WTC11 (cell line): ENCODE measurements around the gene SHANK1. TPM values are rescaled to one million over a fixed set of nuclear protein-coding genes. Genes with fewer than 3 reads are reported as not detected.

Source experiments
- ATAC-seq: fragments of 200-7000 bp; cut with Tn5 transposase; 2 replicates; pipeline ENCODE4 v1.10.0; 2021; ENCODE audit warnings: mild to moderate bottlenecking, moderate library complexity
- CTCF ChIA-PET: fragments of 300-600 bp; sonication (Branson Sonifier 250); formaldehyde crosslinking; loops from one replicate; lab custom pipeline; 2021; ENCODE audit warnings: antibody characterized with exemption; lab: Charles Lee
- POLR2A ChIA-PET: fragments of 350-600 bp; sonication (Branson Sonifier 250); formaldehyde crosslinking; loops from one replicate; lab custom pipeline; 2021; ENCODE audit warnings: antibody characterized with exemption; lab: Charles Lee
- DNase-seq: peaks from one replicate; pipeline ENCODE4 v3.0.0; 2021; ENCODE audit warnings: low spot score
- H3K27ac Mint-ChIP-seq: 2 replicates; pipeline ENCODE4 v1.8.0; 2021; ENCODE audit warnings: mixed read lengths
- H3K27me3 Mint-ChIP-seq: 2 replicates; pipeline ENCODE4 v1.8.0; 2021; ENCODE audit warnings: low read depth, mild to moderate bottlenecking, moderate library complexity, mixed read lengths
- H3K36me3 Mint-ChIP-seq: 2 replicates; pipeline ENCODE4 v1.8.0; 2021; ENCODE audit warnings: mixed read lengths
- H3K4me1 Mint-ChIP-seq: 2 replicates; pipeline ENCODE4 v1.8.0; 2022; ENCODE audit warnings: mixed read lengths
- H3K4me3 Mint-ChIP-seq: 2 replicates; pipeline ENCODE4 v1.8.0; 2021; ENCODE audit warnings: mild to moderate bottlenecking, moderate library complexity, mixed read lengths
- H3K9me3 Mint-ChIP-seq: 2 replicates; pipeline ENCODE4 v1.8.0; 2021; ENCODE audit warnings: mixed read lengths
- CREM ChIP-seq: sonication (generic); formaldehyde crosslinking; IDR thresholded peaks from 2 replicates; pipeline ENCODE4 v1.8.1; 2022; ENCODE audit warnings: mild to moderate bottlenecking, missing genetic modification reagents, moderate library complexity
- ETV6 ChIP-seq: sonication (generic); formaldehyde crosslinking; IDR thresholded peaks from 2 replicates; pipeline ENCODE4 v1.8.1; 2022; ENCODE audit warnings: mild to moderate bottlenecking, missing genetic modification reagents
- FOXP1 ChIP-seq: sonication (generic); formaldehyde crosslinking; IDR thresholded peaks from 2 replicates; pipeline ENCODE4 v1.8.0; 2022; ENCODE audit warnings: missing genetic modification reagents, mild to moderate bottlenecking, moderate library complexity, borderline replicate concordance
- GRHL2 ChIP-seq: fragments of 250-450 bp; sonication (Bioruptor Pico); IDR thresholded peaks from 2 replicates; pipeline ENCODE4 v1.8.0; 2022; ENCODE audit warnings: mild to moderate bottlenecking, moderate library complexity; ENCODE audit not compliant: insufficient replicate concordance, severe bottlenecking
- GTF2I ChIP-seq: fragments of 250-450 bp; sonication (Bioruptor Pico); conservative IDR thresholded peaks from 2 replicates; pipeline ENCODE4 v1.4.0; 2021; ENCODE audit warnings: mild to moderate bottlenecking
- IRF2 ChIP-seq: sonication (generic); formaldehyde crosslinking; IDR thresholded peaks from 2 replicates; pipeline ENCODE4 v1.8.0; 2022; ENCODE audit warnings: low read depth, missing genetic modification reagents, borderline replicate concordance
- NR1H2 ChIP-seq: sonication (generic); formaldehyde crosslinking; IDR thresholded peaks from 2 replicates; pipeline ENCODE4 v1.9.0; 2021; ENCODE audit warnings: mild to moderate bottlenecking, moderate library complexity, missing genetic modification reagents
- NR3C1 ChIP-seq: sonication (generic); formaldehyde crosslinking; conservative IDR thresholded peaks from 2 replicates; pipeline ENCODE4 v1.8.1; 2023; ENCODE audit warnings: low read depth, mild to moderate bottlenecking, missing genetic modification reagents
- PRRX2 ChIP-seq: fragments of 250-450 bp; sonication (Bioruptor Pico); IDR thresholded peaks from 2 replicates; pipeline ENCODE4 v1.8.0; 2021; ENCODE audit warnings: mild to moderate bottlenecking
- RELA ChIP-seq: sonication (generic); formaldehyde crosslinking; IDR thresholded peaks from 2 replicates; pipeline ENCODE4 v1.8.1; 2022; ENCODE audit warnings: missing genetic modification reagents, mild to moderate bottlenecking, borderline replicate concordance
- TEAD4 ChIP-seq: sonication (generic); formaldehyde crosslinking; IDR thresholded peaks from 2 replicates; pipeline ENCODE4 v1.8.0; 2022; ENCODE audit warnings: mild to moderate bottlenecking, missing genetic modification reagents
- ZNF138 ChIP-seq: sonication (generic); formaldehyde crosslinking; conservative IDR thresholded peaks from 2 replicates; pipeline ENCODE4 v1.8.1; 2022; ENCODE audit warnings: mild to moderate bottlenecking, moderate library complexity, missing genetic modification reagents
- ZNF219 ChIP-seq: sonication (generic); formaldehyde crosslinking; IDR thresholded peaks from 2 replicates; pipeline ENCODE4 v1.8.0; 2023; ENCODE audit warnings: missing genetic modification reagents, mild to moderate bottlenecking, borderline replicate concordance
- ZNF263 ChIP-seq: sonication (generic); formaldehyde crosslinking; IDR thresholded peaks from 2 replicates; pipeline ENCODE4 v1.8.1; 2022; ENCODE audit warnings: low read depth, mild to moderate bottlenecking, moderate library complexity, missing genetic modification reagents
- ZNF671 ChIP-seq: fragments of 250-450 bp; sonication (Bioruptor Pico); IDR thresholded peaks from 2 replicates; pipeline ENCODE4 v1.8.0; 2021; ENCODE audit warnings: mild to moderate bottlenecking
- total RNA-seq: library from RNA; stranded (reverse); gene quantifications from 3 replicates; pipeline ENCODE4 v1.2.3, GENCODE V29; 2021
- TF ChIP-seq, protein P1 (sequence below): fragments of 250-450 bp; sonication (Bioruptor Pico); IDR thresholded peaks from 2 replicates; pipeline ENCODE4 v2.1.2; 2022; ENCODE audit warnings: mild to moderate bottlenecking, moderate library complexity
- TF ChIP-seq, protein P2 (sequence below): fragments of 250-450 bp; sonication (Bioruptor Pico); IDR thresholded peaks from 2 replicates; pipeline ENCODE4 v1.9.0; 2021; ENCODE audit warnings: mild to moderate bottlenecking
- TF ChIP-seq, protein P3 (sequence below): sonication (generic); formaldehyde crosslinking; IDR thresholded peaks from 2 replicates; pipeline ENCODE4 v1.8.0; 2022; ENCODE audit warnings: mild to moderate bottlenecking, missing genetic modification reagents
- TF ChIP-seq, protein P4 (sequence below): sonication (generic); formaldehyde crosslinking; IDR thresholded peaks from 2 replicates; pipeline ENCODE4 v1.8.1; 2023; ENCODE audit warnings: mild to moderate bottlenecking, missing genetic modification reagents, moderate library complexity
- TF ChIP-seq, protein P5 (sequence below): fragments of 200-600 bp; IDR thresholded peaks from 2 replicates; pipeline ENCODE4 v1.8.0; 2022; ENCODE audit warnings: antibody characterized with exemption
- TF ChIP-seq, protein P6 (sequence below): sonication (generic); formaldehyde crosslinking; IDR thresholded peaks from 2 replicates; pipeline ENCODE4 v1.8.1; 2022; ENCODE audit warnings: mild to moderate bottlenecking, missing genetic modification reagents, moderate library complexity, borderline replicate concordance
- TF ChIP-seq, protein P7 (sequence below): sonication (generic); formaldehyde crosslinking; IDR thresholded peaks from 2 replicates; pipeline ENCODE4 v1.8.0; 2022; ENCODE audit warnings: mild to moderate bottlenecking, missing genetic modification reagents

Gene SHANK1
- total RNA-seq, 1 experiment from 2014 or later, result 8.7 TPM

DNA sequence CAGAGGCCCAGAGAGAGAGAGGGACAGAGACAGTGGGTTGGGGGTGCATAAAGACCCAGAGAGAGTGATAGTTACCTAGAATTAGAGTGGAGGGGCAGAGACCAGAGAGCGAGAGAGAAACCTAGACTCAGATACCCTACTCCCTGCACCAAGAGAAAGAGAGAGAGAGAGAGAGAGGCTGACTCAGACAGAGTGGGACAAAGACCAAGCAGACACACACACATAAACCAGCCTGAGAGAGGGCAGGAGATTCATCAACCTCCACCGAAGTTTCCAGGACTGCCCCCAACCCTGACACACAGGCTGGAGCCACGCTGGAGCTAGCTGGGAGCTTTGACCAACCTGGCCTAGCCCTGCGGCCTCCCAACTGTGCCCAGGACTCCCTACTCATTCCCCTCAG lies 92.8 kb downstream of the SHANK1 start:
- peaks cover 2% of the 10 kb centered on the region; the same call in 1 of the 2 replicates for H3K27me3 Mint-ChIP-seq
- no peaks in the 10 kb centered on the region for H3K9me3 Mint-ChIP-seq
- DNase-seq (no peak), ATAC-seq (no peak)
- no peaks in the 10 kb centered on the region for H3K4me1 Mint-ChIP-seq
- no peak overlapping the region for H3K27ac Mint-ChIP-seq
- H3K36me3 Mint-ChIP-seq, result no peaks in the 10 kb centered on the region
- ChIA-PET CTCF (interaction anchor here (0.5 to 1.3 kb wide), 2 partner anchors 21 to 157 kb away, joined by 3 to 6 read pairs; no protein-coding TSS in a partner anchor), POLR2A (no interaction called here)
- TF ChIP-seq PRRX2 (CRISPR knock-in tag), result no peak
- no peak for TF ChIP-seq ETV6 (CRISPR knock-in tag)
- TF ChIP-seq, protein P1, sequence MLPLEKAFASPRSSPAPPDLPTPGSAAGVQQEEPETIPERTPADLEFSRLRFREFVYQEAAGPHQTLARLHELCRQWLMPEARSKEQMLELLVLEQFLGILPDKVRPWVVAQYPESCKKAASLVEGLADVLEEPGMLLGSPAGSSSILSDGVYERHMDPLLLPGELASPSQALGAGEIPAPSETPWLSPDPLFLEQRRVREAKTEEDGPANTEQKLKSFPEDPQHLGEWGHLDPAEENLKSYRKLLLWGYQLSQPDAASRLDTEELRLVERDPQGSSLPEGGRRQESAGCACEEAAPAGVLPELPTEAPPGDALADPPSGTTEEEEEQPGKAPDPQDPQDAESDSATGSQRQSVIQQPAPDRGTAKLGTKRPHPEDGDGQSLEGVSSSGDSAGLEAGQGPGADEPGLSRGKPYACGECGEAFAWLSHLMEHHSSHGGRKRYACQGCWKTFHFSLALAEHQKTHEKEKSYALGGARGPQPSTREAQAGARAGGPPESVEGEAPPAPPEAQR, result no peak
- TF ChIP-seq ZNF138 (CRISPR knock-in tag), result no peak
- TF ChIP-seq, protein P2, sequence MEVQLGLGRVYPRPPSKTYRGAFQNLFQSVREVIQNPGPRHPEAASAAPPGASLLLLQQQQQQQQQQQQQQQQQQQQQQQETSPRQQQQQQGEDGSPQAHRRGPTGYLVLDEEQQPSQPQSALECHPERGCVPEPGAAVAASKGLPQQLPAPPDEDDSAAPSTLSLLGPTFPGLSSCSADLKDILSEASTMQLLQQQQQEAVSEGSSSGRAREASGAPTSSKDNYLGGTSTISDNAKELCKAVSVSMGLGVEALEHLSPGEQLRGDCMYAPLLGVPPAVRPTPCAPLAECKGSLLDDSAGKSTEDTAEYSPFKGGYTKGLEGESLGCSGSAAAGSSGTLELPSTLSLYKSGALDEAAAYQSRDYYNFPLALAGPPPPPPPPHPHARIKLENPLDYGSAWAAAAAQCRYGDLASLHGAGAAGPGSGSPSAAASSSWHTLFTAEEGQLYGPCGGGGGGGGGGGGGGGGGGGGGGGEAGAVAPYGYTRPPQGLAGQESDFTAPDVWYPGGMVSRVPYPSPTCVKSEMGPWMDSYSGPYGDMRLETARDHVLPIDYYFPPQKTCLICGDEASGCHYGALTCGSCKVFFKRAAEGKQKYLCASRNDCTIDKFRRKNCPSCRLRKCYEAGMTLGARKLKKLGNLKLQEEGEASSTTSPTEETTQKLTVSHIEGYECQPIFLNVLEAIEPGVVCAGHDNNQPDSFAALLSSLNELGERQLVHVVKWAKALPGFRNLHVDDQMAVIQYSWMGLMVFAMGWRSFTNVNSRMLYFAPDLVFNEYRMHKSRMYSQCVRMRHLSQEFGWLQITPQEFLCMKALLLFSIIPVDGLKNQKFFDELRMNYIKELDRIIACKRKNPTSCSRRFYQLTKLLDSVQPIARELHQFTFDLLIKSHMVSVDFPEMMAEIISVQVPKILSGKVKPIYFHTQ, result no peak
- TF ChIP-seq, protein P3, sequence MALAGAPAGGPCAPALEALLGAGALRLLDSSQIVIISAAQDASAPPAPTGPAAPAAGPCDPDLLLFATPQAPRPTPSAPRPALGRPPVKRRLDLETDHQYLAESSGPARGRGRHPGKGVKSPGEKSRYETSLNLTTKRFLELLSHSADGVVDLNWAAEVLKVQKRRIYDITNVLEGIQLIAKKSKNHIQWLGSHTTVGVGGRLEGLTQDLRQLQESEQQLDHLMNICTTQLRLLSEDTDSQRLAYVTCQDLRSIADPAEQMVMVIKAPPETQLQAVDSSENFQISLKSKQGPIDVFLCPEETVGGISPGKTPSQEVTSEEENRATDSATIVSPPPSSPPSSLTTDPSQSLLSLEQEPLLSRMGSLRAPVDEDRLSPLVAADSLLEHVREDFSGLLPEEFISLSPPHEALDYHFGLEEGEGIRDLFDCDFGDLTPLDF (CRISPR knock-in tag), result no peak
- TF ChIP-seq ZNF219 (CRISPR knock-in tag), result no peak
- no peak for TF ChIP-seq CREM (CRISPR knock-in tag)
- no peak for TF ChIP-seq NR1H2 (CRISPR knock-in tag)
- no peak overlapping the region for H3K4me3 Mint-ChIP-seq

DNA sequence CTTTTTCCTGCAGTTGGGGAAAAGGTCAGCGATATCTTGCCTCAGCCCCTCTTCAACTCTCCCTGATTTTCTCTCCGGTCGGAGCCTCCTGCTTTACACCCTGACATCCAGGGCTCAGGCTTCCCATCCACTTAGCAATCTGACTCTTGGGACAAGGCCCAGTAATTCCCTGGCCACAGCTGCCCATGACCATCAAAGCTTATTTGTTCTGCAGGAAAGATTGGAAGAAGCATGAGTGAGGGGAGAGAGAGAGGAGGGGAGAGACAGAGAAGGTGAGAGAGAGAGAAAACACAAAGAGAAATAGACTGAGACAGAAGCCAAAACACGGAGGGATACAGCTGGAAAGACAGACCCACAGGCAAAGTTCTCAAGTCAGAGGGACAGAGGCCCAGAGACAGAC lies 93.6 kb downstream of the SHANK1 start:
- Mint-ChIP-seq H3K4me1 (no peaks in the 10 kb centered on the region), H3K27ac (no peak overlapping the region), H3K9me3 (no peaks in the 10 kb centered on the region), H3K27me3 (peaks cover 2% of the 10 kb centered on the region; the same call in 1 of the 2 replicates), H3K4me3 (no peak overlapping the region), H3K36me3 (no peaks in the 10 kb centered on the region)
- no peak for TF ChIP-seq ZNF263 (CRISPR knock-in tag)
- no peak for TF ChIP-seq ZNF671 (CRISPR knock-in tag)
- TF ChIP-seq NR3C1 (CRISPR knock-in tag), result no peak
- ChIA-PET POLR2A (no interaction called here), CTCF (interaction anchor here (0.5 to 0.6 kb wide), 2 partner anchors 18 to 158 kb away, joined by 3 read pairs; no protein-coding TSS in a partner anchor)
- no peak for DNase-seq
- ATAC-seq, result no peak

DNA sequence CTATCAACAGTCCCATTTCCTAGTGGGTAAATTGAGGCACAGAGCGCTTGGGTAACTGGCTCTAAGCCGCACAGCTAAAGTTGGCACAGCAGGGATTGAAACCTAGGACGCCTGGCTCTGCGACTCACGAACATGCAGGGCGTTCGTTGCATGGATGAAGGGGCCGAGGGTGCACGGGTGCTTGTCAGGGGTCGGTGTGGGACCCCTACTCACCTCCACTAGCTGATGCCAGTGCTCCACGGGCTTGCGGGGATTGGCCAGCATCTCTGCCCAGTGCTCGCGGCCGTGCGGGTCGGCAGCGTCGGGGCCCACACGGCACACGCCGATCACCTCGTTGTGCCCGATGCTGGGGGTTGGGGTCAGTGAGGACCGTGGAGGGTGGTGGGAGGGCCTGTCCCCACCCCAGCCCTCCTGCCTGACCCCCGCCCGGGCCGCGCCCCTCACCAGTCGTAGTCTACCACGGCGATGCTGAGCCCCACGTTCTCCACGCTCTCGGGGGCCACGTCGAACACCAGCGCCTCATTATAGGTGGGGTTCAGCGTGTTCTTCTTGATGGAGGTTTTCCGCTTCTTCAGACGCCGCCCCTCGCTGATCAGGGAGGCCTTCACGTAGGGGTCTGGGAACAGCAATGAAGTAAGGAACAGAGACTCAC lies 94.5 kb downstream of the SHANK1 start:
- Mint-ChIP-seq H3K9me3 (no peaks in the 10 kb centered on the region), H3K4me3 (no peak overlapping the region), H3K36me3 (no peaks in the 10 kb centered on the region), H3K27me3 (peaks cover 2% of the 10 kb centered on the region; the same call in 1 of the 2 replicates), H3K27ac (no peak overlapping the region), H3K4me1 (no peaks in the 10 kb centered on the region)
- ChIA-PET CTCF (no interaction called here), POLR2A (no interaction called here)
- ATAC-seq (no peak), DNase-seq (no peak)
- TF ChIP-seq, protein P4, sequence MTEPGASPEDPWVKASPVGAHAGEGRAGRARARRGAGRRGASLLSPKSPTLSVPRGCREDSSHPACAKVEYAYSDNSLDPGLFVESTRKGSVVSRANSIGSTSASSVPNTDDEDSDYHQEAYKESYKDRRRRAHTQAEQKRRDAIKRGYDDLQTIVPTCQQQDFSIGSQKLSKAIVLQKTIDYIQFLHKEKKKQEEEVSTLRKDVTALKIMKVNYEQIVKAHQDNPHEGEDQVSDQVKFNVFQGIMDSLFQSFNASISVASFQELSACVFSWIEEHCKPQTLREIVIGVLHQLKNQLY (CRISPR knock-in tag), result no peak
- TF ChIP-seq GTF2I (no peak), GRHL2 (CRISPR knock-in tag) (no peak), IRF2 (no peak), RELA (no peak), TEAD4 (CRISPR knock-in tag) (no peak), FOXP1 (CRISPR knock-in tag) (no peak)
- TF ChIP-seq, protein P5, sequence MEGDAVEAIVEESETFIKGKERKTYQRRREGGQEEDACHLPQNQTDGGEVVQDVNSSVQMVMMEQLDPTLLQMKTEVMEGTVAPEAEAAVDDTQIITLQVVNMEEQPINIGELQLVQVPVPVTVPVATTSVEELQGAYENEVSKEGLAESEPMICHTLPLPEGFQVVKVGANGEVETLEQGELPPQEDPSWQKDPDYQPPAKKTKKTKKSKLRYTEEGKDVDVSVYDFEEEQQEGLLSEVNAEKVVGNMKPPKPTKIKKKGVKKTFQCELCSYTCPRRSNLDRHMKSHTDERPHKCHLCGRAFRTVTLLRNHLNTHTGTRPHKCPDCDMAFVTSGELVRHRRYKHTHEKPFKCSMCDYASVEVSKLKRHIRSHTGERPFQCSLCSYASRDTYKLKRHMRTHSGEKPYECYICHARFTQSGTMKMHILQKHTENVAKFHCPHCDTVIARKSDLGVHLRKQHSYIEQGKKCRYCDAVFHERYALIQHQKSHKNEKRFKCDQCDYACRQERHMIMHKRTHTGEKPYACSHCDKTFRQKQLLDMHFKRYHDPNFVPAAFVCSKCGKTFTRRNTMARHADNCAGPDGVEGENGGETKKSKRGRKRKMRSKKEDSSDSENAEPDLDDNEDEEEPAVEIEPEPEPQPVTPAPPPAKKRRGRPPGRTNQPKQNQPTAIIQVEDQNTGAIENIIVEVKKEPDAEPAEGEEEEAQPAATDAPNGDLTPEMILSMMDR, result no peak
- TF ChIP-seq, protein P6, sequence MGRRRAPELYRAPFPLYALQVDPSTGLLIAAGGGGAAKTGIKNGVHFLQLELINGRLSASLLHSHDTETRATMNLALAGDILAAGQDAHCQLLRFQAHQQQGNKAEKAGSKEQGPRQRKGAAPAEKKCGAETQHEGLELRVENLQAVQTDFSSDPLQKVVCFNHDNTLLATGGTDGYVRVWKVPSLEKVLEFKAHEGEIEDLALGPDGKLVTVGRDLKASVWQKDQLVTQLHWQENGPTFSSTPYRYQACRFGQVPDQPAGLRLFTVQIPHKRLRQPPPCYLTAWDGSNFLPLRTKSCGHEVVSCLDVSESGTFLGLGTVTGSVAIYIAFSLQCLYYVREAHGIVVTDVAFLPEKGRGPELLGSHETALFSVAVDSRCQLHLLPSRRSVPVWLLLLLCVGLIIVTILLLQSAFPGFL (CRISPR knock-in tag), result no peak
- TF ChIP-seq, protein P7, sequence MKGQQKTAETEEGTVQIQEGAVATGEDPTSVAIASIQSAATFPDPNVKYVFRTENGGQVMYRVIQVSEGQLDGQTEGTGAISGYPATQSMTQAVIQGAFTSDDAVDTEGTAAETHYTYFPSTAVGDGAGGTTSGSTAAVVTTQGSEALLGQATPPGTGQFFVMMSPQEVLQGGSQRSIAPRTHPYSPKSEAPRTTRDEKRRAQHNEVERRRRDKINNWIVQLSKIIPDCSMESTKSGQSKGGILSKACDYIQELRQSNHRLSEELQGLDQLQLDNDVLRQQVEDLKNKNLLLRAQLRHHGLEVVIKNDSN (CRISPR knock-in tag), result no peak
